Neutrophil (primary cell): ENCODE measurements around the gene ADA.

Experiments used
- H3K27ac ChIP-seq: fragments of 200-600 bp; sonication (generic); 2 replicates; pipeline ENCODE4 v1.5.1; 2016; ENCODE audit warnings: mild to moderate bottlenecking, moderate library complexity
- H3K27me3 ChIP-seq: fragments of 200-600 bp; sonication (generic); 2 replicates; pipeline ENCODE4 v1.6.0; 2016; ENCODE audit warnings: mild to moderate bottlenecking
- H3K36me3 ChIP-seq: fragments of 200-600 bp; sonication (generic); 2 replicates; pipeline ENCODE4 v1.5.1; 2017
- H3K4me1 ChIP-seq, 2 experiments: fragments of 200-600 bp in 1 of 2; sonication (generic) in 1 of 2; 1 replicate in 1 of 2; 2 replicates in 1 of 2; pipeline versions ENCODE4 v1.5.1 to v1.6.1; 2013 to 2016; ENCODE audit warnings: low read depth in 1 of 2, low read length in 1 of 2, mild to moderate bottlenecking in 1 of 2, moderate library complexity in 1 of 2; ENCODE audit not compliant: control insufficient read depth in 1 of 2, insufficient read depth in 1 of 2
- H3K4me3 ChIP-seq, 2 experiments: fragments of 200-600 bp in 1 of 2; sonication (generic) in 1 of 2; 1 replicate in 1 of 2; 2 replicates in 1 of 2; pipeline ENCODE4 v1.5.1; 2013 to 2016; ENCODE audit warnings: low read depth in 1 of 2, low read length in 1 of 2, mild to moderate bottlenecking in 1 of 2, moderate library complexity in 1 of 2
- H3K9me3 ChIP-seq: fragments of 200-600 bp; sonication (generic); 2 replicates; pipeline ENCODE4 v1.5.1; 2016
- CTCF ChIP-seq: fragments of 200-600 bp; sonication (generic); IDR thresholded peaks from 2 replicates; pipeline ENCODE4 v1.5.1; 2016; ENCODE audit warnings: antibody characterized with exemption

Gene ADA

GRCh38 chr20:44635877-44636276 is 15.6 kb downstream of the ADA start:
- no peak overlapping the region for H3K27ac ChIP-seq
- TF ChIP-seq CTCF, result no peak
- H3K9me3 ChIP-seq, result no peaks in the 10 kb centered on the region
- no peaks in the 10 kb centered on the region for H3K27me3 ChIP-seq
- no peaks in the 10 kb centered on the region for H3K4me1 ChIP-seq
- H3K36me3 ChIP-seq, result no peaks in the 10 kb centered on the region
- no peak overlapping the region for H3K4me3 ChIP-seq

GRCh38 chr20:44633872-44634600 is 17.5 kb downstream of the ADA start:
- H3K27ac ChIP-seq, result no peak overlapping the region
- H3K4me1 ChIP-seq, result no peaks in the 10 kb centered on the region
- no peaks in the 10 kb centered on the region for H3K9me3 ChIP-seq
- H3K36me3 ChIP-seq, result no peaks in the 10 kb centered on the region
- TF ChIP-seq CTCF, result no peak
- no peak overlapping the region for H3K4me3 ChIP-seq
- H3K27me3 ChIP-seq, result no peaks in the 10 kb centered on the region

GRCh38 chr20:44633187-44633810 is 18.2 kb downstream of the ADA start:
- H3K27ac ChIP-seq, result no peak overlapping the region
- H3K9me3 ChIP-seq, result no peaks in the 10 kb centered on the region
- H3K4me1 ChIP-seq, result no peaks in the 10 kb centered on the region
- no peaks in the 10 kb centered on the region for H3K36me3 ChIP-seq
- no peaks in the 10 kb centered on the region for H3K27me3 ChIP-seq
- no peak for TF ChIP-seq CTCF
- H3K4me3 ChIP-seq, result no peak overlapping the region

- Histone ChIP-seq H3K27me3 (no peaks in the 10 kb centered on the region), H3K4me3 (no peak overlapping the region), H3K4me1 (no peaks in the 10 kb centered on the region), H3K9me3 (no peaks in the 10 kb centered on the region), H3K27ac (no peak overlapping the region), H3K36me3 (no peaks in the 10 kb centered on the region)
- no peak for TF ChIP-seq CTCF
Observed at GRCh38 chr20:44632103-44632752, 19.3 kb downstream of the ADA start.

- Histone ChIP-seq H3K9me3 (no peaks in the 10 kb centered on the region), H3K27ac (no peak overlapping the region), H3K36me3 (no peaks in the 10 kb centered on the region), H3K27me3 (no peaks in the 10 kb centered on the region), H3K4me1 (no peaks in the 10 kb centered on the region), H3K4me3 (no peak overlapping the region)
- TF ChIP-seq CTCF, result no peak
Observed at GRCh38 chr20:44630297-44630696, 21.2 kb downstream of the ADA start.
